GM13976 (cell line): ENCODE data around the gene VTN.

Experiments
- DNase-seq: peaks from one replicate; pipeline ENCODE4 v3.0.0; 2012; ENCODE audit warnings: low spot score
- in situ Hi-C: fragments of 300-500 bp; cut with MboI; formaldehyde crosslinking; loops from one replicate; pipeline ENCODE4 v1.12.0; 2022; ENCODE audit warnings: low sequenced_read_pairs, mixed read lengths, inconsistent platforms; ENCODE audit not compliant: unreplicated experiment
- TF ChIP-seq, protein P1 (sequence below): IDR thresholded peaks from 2 replicates; pipeline ENCODE4 v1.5.1; 2012; ENCODE audit warnings: borderline replicate concordance, mild to moderate bottlenecking; ENCODE audit not compliant: insufficient read depth; ENCODE audit errors: extremely low read depth, missing control alignments, control extremely low read depth

Gene VTN

DNA sequence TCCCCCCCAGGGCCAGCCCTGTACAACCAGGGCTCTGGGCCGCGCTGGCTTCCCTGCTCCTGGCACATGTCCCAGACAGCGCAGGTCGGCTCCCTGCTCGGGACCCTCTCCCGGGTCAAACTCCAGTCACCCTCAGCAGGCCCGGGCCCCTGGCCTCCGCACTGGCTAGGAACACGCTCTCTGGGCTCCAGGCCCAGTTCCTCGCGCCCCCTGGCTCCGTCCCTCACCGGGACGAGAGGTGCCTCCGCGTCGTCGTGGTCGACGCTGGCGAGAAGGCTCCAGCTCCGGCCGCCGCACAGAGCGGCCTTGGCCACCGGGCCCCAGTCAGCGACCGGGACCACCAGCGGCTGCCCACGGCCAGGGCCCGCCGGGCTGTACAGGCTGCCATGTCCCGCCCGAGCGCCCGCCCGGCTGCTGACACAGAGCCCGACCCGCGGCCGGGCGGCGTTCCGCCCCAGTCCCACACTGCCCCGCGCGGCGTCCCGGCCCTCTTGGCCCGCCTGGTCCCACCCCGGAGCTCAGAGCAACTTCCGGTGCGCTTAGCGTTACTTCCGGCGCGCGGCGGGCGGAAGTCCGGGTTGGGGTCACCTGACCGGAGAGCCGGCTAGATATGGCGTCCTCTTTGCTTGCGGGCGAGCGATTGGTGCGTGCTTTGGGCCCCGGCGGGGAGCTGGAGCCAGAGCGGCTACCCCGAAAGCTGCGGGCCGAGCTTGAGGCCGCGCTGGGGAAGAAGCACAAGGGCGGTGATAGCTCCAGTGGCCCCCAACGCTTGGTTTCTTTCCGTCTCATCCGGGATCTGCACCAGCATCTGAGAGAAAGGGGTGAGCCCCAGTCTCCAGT lies 12.8 kb downstream of the VTN start, which contains the start of gene POLDIP2:
POLDIP2 (minus strand) TSS at position 467 of the 840 bp plus-strand sequence; CDS start at position 388, 79 bp downstream.
- in situ Hi-C loops = no loop called here
- TF ChIP-seq, protein P1, sequence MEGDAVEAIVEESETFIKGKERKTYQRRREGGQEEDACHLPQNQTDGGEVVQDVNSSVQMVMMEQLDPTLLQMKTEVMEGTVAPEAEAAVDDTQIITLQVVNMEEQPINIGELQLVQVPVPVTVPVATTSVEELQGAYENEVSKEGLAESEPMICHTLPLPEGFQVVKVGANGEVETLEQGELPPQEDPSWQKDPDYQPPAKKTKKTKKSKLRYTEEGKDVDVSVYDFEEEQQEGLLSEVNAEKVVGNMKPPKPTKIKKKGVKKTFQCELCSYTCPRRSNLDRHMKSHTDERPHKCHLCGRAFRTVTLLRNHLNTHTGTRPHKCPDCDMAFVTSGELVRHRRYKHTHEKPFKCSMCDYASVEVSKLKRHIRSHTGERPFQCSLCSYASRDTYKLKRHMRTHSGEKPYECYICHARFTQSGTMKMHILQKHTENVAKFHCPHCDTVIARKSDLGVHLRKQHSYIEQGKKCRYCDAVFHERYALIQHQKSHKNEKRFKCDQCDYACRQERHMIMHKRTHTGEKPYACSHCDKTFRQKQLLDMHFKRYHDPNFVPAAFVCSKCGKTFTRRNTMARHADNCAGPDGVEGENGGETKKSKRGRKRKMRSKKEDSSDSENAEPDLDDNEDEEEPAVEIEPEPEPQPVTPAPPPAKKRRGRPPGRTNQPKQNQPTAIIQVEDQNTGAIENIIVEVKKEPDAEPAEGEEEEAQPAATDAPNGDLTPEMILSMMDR = no peak
- peak; percentile 98 for DNase-seq

DNA sequence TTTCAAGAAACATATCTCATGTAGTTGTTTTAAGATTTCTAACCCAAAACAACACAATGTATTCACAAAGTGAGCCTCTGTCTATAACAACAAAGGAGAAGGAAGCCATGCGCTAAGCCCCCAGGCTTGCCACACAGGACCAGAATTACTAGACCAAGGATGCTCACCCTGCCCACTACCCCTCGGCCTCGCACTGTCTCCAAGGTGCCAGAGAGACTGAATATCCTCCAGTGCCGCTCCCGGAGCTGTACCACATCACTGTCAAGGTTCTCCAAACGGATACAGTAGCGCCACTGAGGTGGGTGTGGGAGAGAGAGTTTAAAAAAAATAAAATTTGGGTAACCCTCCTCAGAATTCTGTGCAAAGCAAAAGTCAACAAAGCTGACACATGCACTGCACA lies 19.8 kb downstream of the VTN start:
- in situ Hi-C loops = no loop called here
- TF ChIP-seq, protein P1 = no peak
- DNase-seq = no peak

DNA sequence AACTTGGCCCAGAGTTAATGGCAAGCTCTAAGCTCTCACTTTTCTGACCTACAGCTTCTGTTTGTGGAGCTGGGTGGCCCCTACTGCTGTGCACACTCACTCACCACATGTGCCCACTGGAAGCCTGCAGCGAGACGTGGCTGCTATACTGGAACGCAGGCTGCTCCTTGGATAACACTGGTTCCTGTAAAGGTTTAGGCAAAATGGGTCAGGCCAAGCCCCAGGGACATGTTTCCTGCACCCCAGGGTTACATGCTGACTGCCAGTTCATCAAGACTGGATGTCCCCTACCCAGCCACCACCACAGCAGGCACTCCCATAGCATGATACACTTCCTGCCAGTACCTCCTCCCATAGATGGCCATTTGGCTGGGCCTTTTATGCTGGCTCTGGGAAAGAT lies 21.1 kb downstream of the VTN start:
- in situ Hi-C loops = no loop called here
- DNase-seq = no peak
- TF ChIP-seq, protein P1 = no peak

DNA sequence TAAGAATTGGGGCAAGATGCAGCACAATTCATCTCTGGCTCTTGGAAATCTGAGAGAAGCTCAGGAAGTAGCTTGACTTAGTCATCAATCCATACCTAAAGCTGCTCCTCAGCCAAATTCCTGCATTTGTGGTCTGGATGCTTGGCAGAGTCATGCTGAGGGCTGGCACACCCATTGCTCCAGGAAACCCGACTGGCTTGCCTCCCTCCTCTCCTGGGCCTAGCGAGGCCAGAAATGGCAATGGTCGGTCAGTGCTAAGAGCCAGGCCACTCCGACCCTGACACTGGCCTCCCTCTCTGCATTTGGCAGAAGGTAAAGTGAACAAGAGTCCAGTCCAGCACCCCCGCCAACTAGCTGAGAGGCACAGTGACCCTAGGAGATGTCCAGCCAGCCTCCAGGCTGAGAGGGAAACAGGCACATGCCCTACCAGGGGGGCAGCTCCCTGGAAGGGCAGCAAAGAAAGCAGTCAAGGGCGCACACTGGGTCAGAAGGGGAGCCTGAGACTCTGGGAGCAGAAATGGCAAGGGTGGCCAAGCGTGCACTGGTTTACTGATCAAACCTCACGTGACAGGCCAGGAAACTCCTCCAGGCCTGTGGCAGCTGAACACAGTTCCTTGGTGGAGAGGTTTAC lies 22.7 kb downstream of the VTN start:
- in situ Hi-C loops = no loop called here
- no peak for DNase-seq
- TF ChIP-seq, protein P1 = no peak

DNA sequence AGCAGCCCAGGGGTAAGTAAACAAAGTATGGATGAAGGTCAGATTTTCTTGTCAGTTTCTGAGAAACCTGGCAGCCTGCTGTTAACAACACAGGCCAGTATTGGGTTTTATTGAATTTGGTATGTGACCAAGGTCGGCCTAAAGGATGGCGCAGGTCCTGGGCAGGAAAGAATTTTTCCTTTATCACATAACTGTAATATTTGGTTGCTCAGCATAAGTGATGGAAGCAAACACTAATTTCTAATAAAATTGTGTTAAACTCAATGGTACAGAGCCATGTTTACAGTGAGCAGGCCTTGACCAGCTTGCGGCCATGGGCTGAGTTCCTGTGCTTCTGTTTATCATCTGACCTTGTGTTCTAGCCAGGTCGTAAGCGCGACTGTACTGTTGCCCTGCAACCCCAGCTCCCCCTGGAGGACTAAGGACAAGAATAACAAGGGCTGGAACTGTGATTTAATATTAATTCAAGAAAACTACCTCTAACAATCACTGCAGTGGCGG lies 23.3 kb downstream of the VTN start:
- no peak for DNase-seq
- in situ Hi-C loops = no loop called here
- TF ChIP-seq, protein P1 = no peak

DNA sequence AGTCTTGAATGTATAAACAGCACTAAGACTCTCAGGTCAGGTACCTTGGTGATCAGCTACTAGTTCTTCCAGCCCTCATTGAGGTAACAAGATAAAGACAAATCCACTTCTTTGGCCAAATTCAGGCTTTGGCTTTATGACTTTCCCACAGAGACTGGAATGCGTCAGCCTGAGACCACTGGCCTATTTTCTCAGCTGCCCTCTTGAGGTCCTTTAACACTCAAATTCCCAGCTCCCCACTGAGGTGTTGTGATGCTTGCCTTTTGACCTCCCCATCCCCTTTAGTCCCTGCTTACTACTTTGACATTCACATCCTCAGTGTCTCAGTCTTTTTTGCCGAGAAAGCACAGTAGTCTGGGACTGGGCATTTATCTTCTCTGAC lies 23.9 kb downstream of the VTN start:
- DNase-seq = no peak
- in situ Hi-C loops = no loop called here
- TF ChIP-seq, protein P1 = no peak
